NCI-H2196 (cell line): Measurements from ENCODE around the gene KCNE4.

Source experiments
- DNase-seq: peaks from one replicate; lab custom pipeline; 2025; ENCODE audit not compliant: unreplicated experiment; lab: John Stamatoyannopoulos, UW

Gene KCNE4

GRCh38 chr2:223051693-223052289, at the start of gene KCNE4:
KCNE4 (plus strand) TSS chr2:223052190; CDS start chr2:223052831, 641 bp downstream.
- DNase-seq = peak; percentile 13

DNA sequence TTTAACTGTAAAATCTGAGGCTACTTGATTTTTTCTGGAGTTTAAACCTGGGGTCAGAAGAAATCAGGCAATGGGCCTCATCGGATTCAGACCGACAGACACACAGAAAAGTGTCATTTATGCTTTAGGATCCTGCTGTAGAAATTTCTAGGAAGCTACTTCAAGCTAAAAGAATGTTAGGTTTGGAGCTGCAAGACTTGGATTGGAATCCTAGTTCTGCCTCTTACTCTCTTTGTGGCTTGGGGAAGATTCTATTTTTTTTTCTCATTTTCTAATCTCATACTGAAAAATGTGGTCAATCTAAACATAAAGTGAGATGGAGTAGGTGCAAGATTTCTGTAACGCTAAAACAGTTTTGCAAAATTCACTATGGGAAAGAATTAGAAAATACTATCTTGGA, 48.8 kb upstream of the KCNE4 start:
- no peak for DNase-seq

GRCh38 chr2:223005496-223005895, 46.5 kb upstream of the KCNE4 start:
- no peak for DNase-seq

DNA sequence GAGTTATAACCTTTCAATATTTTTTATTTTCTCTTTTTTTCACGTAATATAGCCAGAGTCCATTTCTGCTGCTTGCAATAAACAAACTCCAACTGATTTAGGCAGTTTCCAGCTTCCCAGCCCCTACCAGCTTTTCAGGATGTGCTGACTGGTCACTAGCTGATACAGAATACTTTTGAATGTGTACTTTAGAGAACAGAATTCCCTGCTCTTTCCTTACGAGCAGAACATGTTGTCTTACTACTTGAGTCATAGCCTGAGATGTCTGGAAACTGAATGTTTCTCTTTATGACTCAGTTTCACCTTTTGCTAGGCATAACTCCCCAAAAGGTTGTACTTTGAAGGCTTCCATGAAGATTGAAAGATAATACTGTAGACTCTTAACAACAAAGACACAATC, 44.5 kb upstream of the KCNE4 start:
- no peak for DNase-seq

GRCh38 chr2:223008162-223008561, 43.8 kb upstream of the KCNE4 start:
- no peak for DNase-seq

GRCh38 chr2:223008956-223009355, 43.0 kb upstream of the KCNE4 start:
- no peak for DNase-seq

DNA sequence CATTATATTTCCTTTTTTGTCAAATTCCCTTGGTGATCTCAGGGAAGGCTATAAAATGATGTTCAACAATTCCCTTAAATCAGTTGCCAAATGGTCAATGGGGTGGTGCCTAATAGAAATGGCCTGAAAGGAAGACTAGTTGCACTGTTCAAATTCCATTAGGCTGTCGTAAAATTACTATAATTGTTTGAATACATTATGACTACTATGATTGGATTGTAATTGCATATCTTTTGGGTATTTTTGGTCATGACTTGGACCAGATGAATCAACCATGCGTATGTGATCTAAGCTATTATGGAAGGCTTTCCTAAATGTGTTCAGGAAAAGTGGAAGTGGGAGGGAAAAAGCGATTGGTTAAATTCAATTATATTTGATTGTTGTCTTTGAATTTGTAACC, 41.3 kb upstream of the KCNE4 start:
- no peak for DNase-seq

- DNase-seq = no peak
Measured at GRCh38 chr2:223012291-223012690, 39.7 kb upstream of the KCNE4 start.

DNA sequence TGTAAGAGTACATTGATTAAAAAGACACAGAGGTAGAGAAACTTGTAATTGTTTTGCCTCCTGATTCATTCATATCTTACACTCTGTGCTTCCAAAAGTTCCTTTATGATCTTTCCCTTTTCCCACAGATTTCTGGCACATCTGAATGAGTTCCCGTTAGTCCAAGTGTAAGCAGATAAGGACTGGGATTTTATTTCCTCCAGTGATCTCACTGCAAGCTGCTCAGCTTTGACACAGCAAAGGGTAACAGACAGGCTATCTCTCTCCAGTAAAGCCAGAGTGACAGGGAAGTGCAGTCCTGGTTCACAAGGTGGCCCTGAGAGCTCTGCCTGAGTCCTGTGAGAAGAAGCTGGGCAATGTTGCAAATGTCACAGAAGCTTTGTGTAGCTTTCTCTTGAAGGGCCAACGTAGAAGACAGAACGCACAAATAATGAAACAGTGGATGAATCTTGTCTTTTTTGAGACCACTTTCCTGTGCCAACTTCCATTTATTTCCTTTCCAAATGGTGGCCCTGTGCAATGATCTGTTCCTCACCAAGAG, 32.5 kb upstream of the KCNE4 start:
- no peak for DNase-seq

DNA sequence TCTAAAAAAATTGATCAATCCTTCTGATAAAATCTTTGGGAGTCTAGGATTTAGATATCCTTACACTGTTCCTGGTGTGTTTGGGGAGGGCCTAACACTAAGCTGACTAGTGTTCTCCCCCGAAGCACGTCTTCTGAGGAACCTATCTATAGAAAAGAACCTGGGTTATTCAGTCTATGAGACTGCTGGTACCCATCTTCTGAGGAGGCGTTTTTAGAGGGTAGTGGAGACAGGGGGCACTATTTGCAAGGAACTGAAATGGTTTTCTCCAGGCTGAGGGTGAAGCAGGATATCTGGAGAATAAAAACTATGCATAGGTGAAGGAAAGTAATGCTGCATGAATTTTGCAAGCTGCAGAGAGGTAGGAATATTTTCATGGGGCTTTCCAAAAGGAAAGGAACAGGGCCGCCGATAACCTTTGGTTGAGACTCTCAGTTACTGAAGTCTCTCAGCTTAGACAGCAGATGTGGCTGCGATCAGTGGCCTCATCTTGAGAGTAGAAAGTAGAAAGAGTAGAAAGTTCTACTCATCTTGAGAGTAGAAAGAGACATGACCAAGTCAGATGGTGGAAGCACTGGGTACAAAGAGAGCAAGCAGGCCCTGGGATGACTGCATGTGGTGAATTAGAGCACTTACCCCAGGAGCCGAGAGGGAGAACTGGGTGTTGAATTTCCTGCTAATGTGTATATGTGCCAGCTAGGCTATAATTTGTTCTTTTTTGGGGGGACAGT, 31.8 kb upstream of the KCNE4 start:
- no peak for DNase-seq

GRCh38 chr2:223020971-223021675, 30.9 kb upstream of the KCNE4 start:
- DNase-seq = no peak

DNA sequence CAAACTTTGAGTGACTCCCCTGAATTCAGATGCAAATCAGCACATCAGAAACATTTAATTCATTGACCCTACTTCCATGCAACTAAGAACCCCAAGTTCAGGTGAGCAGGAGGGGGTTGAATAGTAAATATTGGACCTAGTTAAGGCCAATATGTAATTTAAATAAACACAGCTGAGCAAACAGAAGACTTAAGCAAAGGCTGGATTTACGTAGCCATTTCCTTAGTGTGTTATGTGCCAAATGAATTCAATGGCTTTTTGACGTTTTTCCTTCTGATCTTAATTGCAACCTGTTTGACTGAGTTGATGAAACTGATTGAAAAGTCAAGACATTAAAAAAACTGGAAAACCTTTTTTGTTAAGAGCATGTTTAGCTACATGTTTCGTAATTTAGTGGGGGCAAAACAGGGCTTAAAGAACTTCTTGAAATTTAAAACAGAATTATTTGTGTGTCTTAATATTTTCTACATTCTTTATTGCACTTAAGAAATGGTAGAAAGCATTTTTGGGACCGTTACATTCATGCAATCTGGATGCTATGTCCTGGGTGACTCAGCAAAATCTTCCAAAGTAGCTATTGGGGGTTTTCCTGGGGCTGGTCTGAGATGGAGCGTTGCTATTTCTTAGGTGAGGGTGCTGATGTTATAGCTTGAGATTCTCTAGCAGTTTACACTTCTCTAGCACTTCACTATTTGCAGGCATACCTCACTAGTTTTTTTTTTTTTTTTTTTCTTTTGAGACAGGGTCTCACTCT, 25.5 kb upstream of the KCNE4 start:
- DNase-seq = peak; percentile 73

DNA sequence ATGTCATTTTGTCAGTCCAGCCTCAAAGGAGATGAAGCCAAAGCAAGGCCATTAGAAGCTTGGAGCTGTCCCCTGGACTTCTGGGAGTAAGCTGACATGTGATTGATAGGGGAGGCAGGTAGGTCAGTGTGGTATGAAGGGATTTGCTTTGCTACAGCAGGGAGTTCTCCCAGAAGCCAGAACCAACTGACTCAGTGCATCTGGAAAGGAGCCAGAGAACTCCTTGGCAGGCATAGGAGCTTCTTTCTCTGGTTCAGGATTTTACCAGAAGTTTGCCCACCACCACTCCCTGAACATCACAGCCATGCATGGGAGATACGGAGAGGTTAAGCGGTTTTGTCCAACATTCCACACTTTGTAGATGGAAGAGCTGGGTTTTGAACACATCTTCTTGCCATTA, 24.5 kb upstream of the KCNE4 start:
- DNase-seq = no peak

GRCh38 chr2:223029287-223029686, 22.7 kb upstream of the KCNE4 start:
- no peak for DNase-seq

- DNase-seq = no peak
Measured at GRCh38 chr2:223032187-223033142, 19.5 kb upstream of the KCNE4 start.

DNA sequence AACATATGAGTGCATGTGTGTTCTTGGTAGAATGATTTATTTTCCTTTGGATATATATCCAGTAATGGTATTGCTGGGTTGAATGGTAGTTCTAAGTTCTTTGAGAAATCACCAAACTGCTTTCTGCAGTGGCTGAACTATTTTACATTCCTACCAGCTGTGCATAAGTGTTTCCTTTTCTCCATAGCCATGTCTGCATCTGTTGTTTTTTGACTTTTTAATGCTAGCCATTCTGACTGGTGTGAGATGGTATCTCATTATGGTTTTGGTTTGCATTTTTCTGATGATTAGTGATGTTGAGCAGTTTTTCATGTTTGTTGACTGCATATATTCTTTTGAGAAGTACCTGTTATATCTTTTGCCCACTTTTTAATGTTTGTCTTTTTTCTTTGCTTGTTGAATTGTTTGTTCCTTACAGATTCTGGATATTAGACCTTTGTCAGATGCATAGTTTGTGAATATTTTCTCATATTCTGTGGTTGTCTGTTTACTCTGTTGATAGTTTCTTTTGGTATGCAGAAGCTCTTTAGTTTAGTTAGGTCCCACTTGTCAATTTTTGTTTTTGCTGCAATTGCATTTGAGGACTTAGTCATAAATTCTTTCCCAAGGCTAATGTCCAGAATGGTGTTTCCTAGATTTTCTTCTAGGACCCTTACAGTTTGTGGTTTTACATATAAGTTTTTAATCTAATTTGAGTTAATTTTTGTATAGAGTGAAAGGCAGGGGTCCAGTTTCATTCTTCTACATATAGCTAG, 17.6 kb upstream of the KCNE4 start:
- DNase-seq = no peak

GRCh38 chr2:223036790-223037444, 15.1 kb upstream of the KCNE4 start:
- DNase-seq = no peak

DNA sequence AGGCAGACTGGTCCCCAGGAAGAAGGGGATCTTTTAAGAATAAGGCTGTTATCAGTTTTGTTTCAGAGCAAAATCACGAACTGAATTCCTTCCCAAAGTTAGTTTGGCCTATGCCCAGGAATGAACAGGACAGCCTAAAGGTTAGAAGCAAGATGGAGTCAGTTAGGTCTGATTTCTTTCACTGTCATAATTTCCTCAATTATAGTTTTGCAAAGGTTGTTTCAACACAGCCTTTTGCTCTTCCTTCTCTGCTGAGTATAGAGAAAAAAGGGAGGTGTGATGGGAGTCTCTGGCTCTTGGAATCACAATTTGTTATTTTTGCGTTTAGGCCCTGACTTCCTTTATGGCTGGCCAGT, 14.6 kb upstream of the KCNE4 start:
- no peak for DNase-seq

- no peak for DNase-seq
Measured at GRCh38 chr2:223039618-223040017, 12.4 kb upstream of the KCNE4 start.
